Stimulated activated CD8-positive, alpha-beta memory T cell treated with anti-CD3 and anti-CD28 coated beads, Interleukin-7, amount 100 ng/mL, for 24 hours (primary cell): ENCODE measurements around the gene RGS12.

Source experiments
- DNase-seq: peaks from one replicate; pipeline ENCODE4 v3.0.0-alpha.2; 2020; ENCODE audit warnings: low read depth

Gene RGS12

GRCh38 chr4:3292571-3293400 lies at the start of gene RGS12:
Gene RGS12, plus strand, starts transcription at chr4:3293021. Its CDS starts 23,150 bp downstream, at chr4:3316171.
- peak; percentile 67 for DNase-seq

GRCh38 chr4:3243136-3243780 lies 49.6 kb upstream of the RGS12 start:
- no peak for DNase-seq

DNA sequence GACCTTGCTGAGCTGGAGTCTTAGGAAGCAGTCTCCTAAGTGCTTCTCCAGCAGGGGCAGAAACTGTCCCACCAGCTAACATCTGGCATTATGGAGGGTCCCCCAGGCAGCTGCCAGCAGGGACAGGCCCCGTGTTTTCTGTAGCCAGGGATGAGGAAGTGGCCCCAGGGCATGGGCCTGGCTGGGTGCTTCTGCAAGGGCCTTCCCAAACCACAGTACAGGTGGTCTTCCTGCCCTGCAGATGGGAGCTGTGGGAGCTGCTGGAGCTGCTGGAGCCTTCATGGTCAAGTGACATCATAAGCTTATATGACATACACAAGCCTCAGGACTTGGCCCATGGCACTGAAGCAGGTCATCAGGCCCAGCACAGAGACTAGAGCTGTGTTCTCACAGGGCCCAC lies 48.8 kb upstream of the RGS12 start:
- no peak for DNase-seq

DNA sequence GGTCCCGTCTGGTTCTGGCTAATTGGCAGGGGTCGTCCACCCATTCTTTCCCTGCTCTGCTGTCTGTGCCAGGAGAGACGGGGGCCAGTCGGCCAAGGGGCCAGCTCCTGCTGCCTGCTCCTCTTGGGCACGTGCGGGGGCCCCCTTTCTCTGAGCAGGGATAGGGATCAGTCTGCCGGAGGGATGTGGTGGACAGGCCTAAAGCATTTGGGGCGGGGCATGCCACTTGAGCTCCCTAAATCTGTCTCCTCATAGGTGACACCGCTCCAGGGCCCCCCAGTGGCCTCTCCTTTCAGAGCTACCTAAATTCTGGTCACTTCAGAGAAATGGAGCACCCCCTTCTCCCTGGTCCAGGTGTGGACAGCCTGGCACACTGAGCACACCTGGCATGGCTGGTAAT lies 48.1 kb upstream of the RGS12 start:
- DNase-seq = no peak

GRCh38 chr4:3245676-3246075 lies 47.1 kb upstream of the RGS12 start:
- no peak for DNase-seq

DNA sequence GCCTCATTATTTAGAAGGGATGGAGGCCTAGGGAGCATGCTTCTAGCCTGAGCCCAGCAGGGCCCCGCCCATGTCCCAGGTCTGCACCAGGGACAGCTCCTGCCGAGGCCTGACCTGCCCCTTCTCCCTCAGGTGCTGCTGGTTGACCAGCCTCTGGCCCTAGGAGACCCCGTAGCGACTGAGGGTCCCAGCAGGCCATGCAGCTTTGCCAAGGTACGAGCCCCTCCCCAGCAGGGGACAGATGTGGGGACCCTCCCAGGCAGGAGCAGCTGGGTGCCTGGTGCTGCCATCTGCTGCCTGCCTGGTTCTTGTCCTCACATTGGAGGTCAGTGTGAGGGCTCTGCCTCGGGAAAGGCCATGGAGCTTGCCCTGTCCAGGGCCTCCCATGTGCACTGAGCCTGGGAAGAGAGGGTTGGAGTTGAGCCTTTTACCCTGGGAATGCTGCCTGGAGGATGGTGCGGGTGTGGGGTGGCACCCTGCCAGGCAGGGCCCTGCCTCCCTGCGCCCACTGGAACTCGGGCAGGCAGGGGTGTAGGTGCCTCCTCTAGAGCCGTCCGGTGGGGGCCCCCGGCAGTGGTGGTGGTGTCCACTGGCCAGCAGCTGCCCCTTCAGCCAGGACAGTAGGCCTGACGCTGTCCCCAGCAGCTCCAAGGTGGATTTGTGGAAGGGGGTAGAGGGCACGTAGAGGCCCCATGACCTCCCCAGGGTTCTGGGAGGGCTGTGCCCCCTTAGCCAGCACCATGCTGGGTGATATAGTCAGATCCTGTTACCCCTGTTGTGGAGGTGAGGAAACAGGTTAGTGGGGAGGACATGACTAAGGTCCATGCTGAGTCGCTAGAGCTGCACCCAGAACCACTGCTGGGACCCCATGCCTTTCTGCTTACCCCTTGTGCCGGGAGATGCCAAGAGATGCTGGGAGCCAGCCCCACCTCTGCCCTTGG lies 46.1 kb upstream of the RGS12 start:
- DNase-seq = no peak

- DNase-seq = no peak
Observed at GRCh38 chr4:3247399-3248177, 45.2 kb upstream of the RGS12 start.

- DNase-seq = no peak
Observed at GRCh38 chr4:3248178-3248480, 44.7 kb upstream of the RGS12 start.

GRCh38 chr4:3248811-3249661 lies 43.8 kb upstream of the RGS12 start, which contains the start of gene MSANTD1:
Gene MSANTD1, plus strand, starts transcription at chr4:3249159. Its CDS starts 64 bp downstream, at chr4:3249223.
- DNase-seq = no peak

- no peak for DNase-seq
Observed at GRCh38 chr4:3249711-3250437, 42.9 kb upstream of the RGS12 start.

DNA sequence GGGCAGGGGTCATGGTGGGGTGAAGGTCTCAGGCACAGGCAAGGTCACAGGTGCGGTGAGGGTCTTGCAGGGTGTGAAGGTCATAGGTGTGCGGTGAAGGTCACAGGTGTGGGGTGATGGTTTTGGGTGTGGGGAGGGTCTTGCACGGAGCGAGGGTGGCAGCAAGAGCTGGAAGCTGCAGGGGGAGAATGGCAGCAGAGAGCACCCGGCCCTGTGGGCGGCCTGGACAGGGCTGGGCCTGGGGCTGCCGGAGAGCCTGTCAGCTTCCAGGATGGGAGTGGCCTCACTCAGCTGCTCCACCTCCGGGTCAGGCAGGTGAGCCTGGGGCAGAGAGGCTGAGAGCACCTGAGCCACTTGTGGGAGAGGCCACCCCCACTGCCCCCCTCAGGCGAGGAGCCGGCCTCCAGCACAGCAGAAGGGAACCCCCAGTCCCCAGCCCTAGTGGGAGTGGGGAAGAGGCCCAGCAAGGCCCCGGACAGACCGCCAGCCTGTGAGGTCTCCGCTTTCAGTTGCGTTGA lies 42.3 kb upstream of the RGS12 start:
- no peak for DNase-seq

- DNase-seq = no peak
Observed at GRCh38 chr4:3250956-3251690, 41.7 kb upstream of the RGS12 start.

- no peak for DNase-seq
Observed at GRCh38 chr4:3251691-3252479, 40.9 kb upstream of the RGS12 start.

GRCh38 chr4:3252480-3252828 lies 40.4 kb upstream of the RGS12 start:
- no peak for DNase-seq

DNA sequence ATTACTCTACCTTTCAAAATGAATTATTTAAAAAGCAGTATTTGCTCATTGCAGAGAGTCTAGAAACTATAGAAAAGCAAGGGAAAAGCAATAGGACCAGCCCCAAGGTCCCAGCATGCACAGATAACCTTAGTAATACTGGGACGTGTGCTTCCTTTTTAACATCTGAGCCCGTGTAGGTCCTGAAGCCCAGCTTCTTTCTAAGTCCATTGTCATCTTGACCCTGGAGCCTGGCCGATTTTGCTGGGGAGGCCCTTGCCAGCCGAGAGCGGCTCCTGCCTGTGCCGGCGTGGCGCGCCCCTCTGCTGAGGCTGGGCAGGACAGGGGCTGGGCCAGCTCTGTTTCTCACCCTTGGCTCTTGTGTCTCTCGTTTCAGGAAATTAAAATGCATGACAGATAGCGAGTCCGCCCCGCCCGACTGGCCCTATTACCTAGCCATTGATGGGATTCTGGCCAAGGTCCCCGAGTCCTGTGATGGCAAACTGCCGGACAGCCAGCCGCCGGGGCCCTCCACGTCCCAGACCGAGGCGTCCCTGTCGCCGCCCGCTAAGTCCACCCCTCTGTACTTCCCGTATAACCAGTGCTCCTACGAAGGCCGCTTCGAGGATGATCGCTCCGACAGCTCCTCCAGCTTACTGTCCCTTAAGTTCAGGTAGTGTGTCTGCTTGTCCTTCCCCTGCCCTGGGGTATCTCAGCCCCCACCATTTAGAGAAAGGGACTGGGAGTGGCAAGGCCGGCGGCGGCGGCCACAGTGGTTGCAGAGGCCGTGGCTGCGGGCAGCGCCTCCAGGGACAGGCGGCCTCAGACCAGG lies 39.8 kb upstream of the RGS12 start:
- DNase-seq = no peak

DNA sequence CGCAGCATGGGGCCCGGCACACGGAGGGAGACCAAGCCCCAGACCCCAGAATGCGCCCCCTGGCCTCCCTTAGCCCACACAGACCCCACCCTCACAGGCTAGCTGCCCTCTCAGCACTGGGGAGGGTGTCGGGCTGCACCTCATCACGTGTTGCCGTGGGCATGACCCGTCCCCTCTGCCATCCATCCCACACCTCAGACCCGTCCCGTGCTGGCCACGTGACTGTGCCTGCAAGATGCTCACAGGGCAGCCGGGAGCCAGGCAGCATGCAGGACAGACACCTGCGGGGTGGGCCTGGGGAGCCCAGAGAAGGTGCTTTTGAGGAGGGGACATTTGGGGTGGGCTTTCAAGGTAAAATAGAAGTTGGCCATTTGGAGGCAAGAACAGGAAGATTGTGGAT lies 39.0 kb upstream of the RGS12 start:
- no peak for DNase-seq

DNA sequence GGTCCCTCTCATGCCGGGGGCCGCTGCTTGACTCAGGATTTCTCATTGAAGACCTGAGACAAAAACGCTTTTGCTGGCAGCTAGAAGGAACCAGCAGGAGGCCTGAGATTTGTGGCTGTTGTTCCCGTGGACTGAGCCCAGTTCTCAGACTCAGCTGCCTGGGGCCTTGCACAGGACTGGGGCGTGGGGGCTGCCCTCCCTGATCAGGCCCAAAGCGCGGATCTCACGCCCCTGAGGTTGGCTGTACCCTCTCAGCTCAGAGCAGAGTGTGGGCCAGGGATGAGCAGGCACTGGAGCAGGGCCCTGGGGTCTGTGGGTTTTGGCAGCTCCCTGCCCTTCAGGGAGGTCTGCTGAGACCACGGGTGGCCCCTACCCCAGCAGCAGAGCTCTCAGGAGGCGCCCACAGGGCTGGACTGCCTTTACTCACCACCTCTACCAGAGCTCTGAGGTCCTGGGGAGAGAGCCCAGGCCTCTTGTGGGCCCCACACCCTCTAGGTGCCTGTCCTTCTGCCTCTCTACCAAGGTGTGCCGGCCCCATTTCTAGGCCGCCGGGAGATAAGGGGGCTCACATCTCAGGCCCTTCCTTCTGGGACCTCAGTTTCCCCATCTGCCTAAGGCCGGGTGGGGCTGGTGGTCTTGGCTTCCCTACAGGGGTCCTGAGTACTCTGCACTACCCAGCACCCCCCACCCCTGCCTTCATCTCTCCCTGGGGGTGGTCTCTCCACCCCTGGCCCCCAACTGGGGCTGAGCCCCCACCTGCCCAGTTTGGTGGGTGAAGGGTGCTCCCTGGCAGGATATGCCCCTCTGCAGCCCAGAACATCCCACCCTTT lies 38.3 kb upstream of the RGS12 start:
- no peak for DNase-seq
